Uterus (tissue), 2 donors: ENCODE data around the gene CYP4A11.
"Not testable (repeated sequence)": the region's sequence is repeated elsewhere in the genome, so short reads cannot be mapped to it uniquely, and the experiment has no call there.

Experiments
- CTCF ChIP-seq, 4 experiments: fragments of 200-600 bp in 2 of 4; fragments of 450-650 bp in 2 of 4; sonication (generic) in 2 of 4; IDR thresholded peaks; one replicate each; pipeline ENCODE4 v1.5.1; 2016 to 2019; ENCODE audit warnings: antibody characterized with exemption in 4 of 4, mild to moderate bottlenecking in 2 of 4, moderate library complexity in 1 of 4
- POLR2A ChIP-seq, 2 donors: fragments of 450-650 bp; IDR thresholded peaks; one replicate each; pipeline ENCODE4 v1.6.1; 2016; ENCODE audit warnings: antibody characterized with exemption in 2 of 2, mild to moderate bottlenecking in 1 of 2, moderate library complexity in 1 of 2

GRCh38 chr1:46881656-46882055, 59.6 kb downstream of the CYP4A11 start:
- not testable (repeated sequence) for TF ChIP-seq CTCF, POLR2A (IDR thresholded peaks at IDR 0.05)
